Liver (tissue), 9 donors: ENCODE results near the gene SCRN2. TPM values are rescaled to one million over a fixed set of nuclear protein-coding genes. Genes with fewer than 3 reads are reported as not detected.

ENCODE experiments used
- DNase-seq: peaks from one replicate; pipeline ENCODE4 v3.0.0-alpha.2; 2017; ENCODE audit warnings: low spot score
- H3K27ac ChIP-seq, 2 donors: one replicate each; pipeline ENCODE4 v1.7.0; 2013; ENCODE audit warnings: inconsistent platforms in 2 of 2, low read length in 2 of 2, control low read depth in 1 of 2, low read depth in 1 of 2, mild to moderate bottlenecking in 1 of 2
- H3K27me3 ChIP-seq, 4 donors: one replicate each; pipeline versions ENCODE4 v1.6.1 to v1.7.0; 2013; ENCODE audit warnings: low read length in 3 of 4, inconsistent platforms in 1 of 4, mild to moderate bottlenecking in 1 of 4, moderate library complexity in 1 of 4; ENCODE audit not compliant: control insufficient read depth in 4 of 4, insufficient read depth in 4 of 4
- H3K36me3 ChIP-seq, 4 donors: one replicate each; pipeline versions ENCODE4 v1.6.1 to v1.7.0; 2013; ENCODE audit warnings: low read length in 3 of 4, mild to moderate bottlenecking in 3 of 4, low read depth in 1 of 4, moderate library complexity in 1 of 4; ENCODE audit not compliant: control insufficient read depth in 4 of 4, insufficient read depth in 3 of 4
- H3K4me1 ChIP-seq, 4 donors: one replicate each; pipeline versions ENCODE4 v1.6.1 to v1.7.0; 2013; ENCODE audit warnings: low read length in 3 of 4, mild to moderate bottlenecking in 3 of 4, moderate library complexity in 1 of 4; ENCODE audit not compliant: control insufficient read depth in 4 of 4, insufficient read depth in 4 of 4
- H3K4me3 ChIP-seq, 3 donors: one replicate each; pipeline versions ENCODE4 v1.6.1 to v1.7.0; 2013; ENCODE audit warnings: low read length in 3 of 3, control low read depth in 1 of 3, low read depth in 1 of 3, mild to moderate bottlenecking in 1 of 3
- H3K9ac ChIP-seq, 2 donors: one replicate each; pipeline ENCODE4 v1.7.0; 2013; ENCODE audit warnings: low read length in 2 of 2, mild to moderate bottlenecking in 2 of 2, moderate library complexity in 2 of 2, control low read depth in 1 of 2, low read depth in 1 of 2
- H3K9me3 ChIP-seq, 4 donors: one replicate each; pipeline versions ENCODE4 v1.6.1 to v1.7.0; 2013; ENCODE audit warnings: low read length in 3 of 4; ENCODE audit not compliant: control insufficient read depth in 4 of 4
- ATF3 ChIP-seq: IDR thresholded peaks from 2 replicates; pipeline ENCODE4 v1.6.1; 2016; ENCODE audit warnings: antibody characterized with exemption
- CTCF ChIP-seq: fragments of 150-350 bp; IDR thresholded peaks from 2 replicates; pipeline ENCODE4 v1.5.1; 2017; ENCODE audit warnings: improper control_type of control experiment, low read depth, low read length; ENCODE audit not compliant: missing input control
- EGR1 ChIP-seq, 2 donors: IDR thresholded peaks; 2 replicates each; pipeline ENCODE4 v1.6.1; 2016 to 2018; ENCODE audit warnings: antibody characterized with exemption in 2 of 2, low read depth in 2 of 2
- FOXA1 ChIP-seq: IDR thresholded peaks from 2 replicates; pipeline ENCODE4 v1.6.1; 2016; ENCODE audit warnings: antibody characterized with exemption
- GABPA ChIP-seq, 2 donors: IDR thresholded peaks in 1 of 2; conservative IDR thresholded peaks in 1 of 2; 2 replicates each; pipeline ENCODE4 v1.6.1; 2016; ENCODE audit warnings: antibody characterized with exemption in 2 of 2, mild to moderate bottlenecking in 1 of 2, moderate library complexity in 1 of 2
- HNF4G ChIP-seq: IDR thresholded peaks from 2 replicates; pipeline ENCODE4 v1.6.1; 2016; ENCODE audit warnings: antibody characterized with exemption
- JUND ChIP-seq, 2 donors: IDR thresholded peaks; 2 replicates each; pipeline ENCODE4 v1.6.1; 2016; ENCODE audit warnings: antibody characterized with exemption in 2 of 2
- NR2F2 ChIP-seq: IDR thresholded peaks from 2 replicates; pipeline ENCODE4 v1.6.1; 2016; ENCODE audit warnings: antibody characterized with exemption
- RAD21 ChIP-seq, 2 donors: IDR thresholded peaks; 2 replicates each; pipeline ENCODE4 v1.6.1; 2016; ENCODE audit warnings: antibody characterized with exemption in 2 of 2, mild to moderate bottlenecking in 2 of 2
- RXRA ChIP-seq, 2 donors: IDR thresholded peaks; 2 replicates each; pipeline ENCODE4 v1.6.1; 2017 to 2018; ENCODE audit warnings: antibody characterized with exemption in 2 of 2, mild to moderate bottlenecking in 1 of 2
- SP1 ChIP-seq: IDR thresholded peaks from 2 replicates; pipeline ENCODE4 v1.6.1; 2018; ENCODE audit warnings: antibody characterized with exemption, mild to moderate bottlenecking
- TAF1 ChIP-seq: conservative IDR thresholded peaks from 2 replicates; pipeline ENCODE4 v1.6.1; 2016; ENCODE audit warnings: antibody characterized with exemption, mild to moderate bottlenecking
- YY1 ChIP-seq: IDR thresholded peaks from 2 replicates; pipeline ENCODE4 v1.6.1; 2016; ENCODE audit warnings: antibody characterized with exemption, mild to moderate bottlenecking
- ZBTB33 ChIP-seq: IDR thresholded peaks from 2 replicates; pipeline ENCODE4 v1.6.1; 2016; ENCODE audit warnings: antibody characterized with exemption
- whole genome bisulfite sequencing: extraction: QIAGEN DNeasy Blood & Tissue Kit; methylation state at CpG from one replicate; pipeline ENCODE4 v1.1.7; 2013; 5-methylcytosine and 5-hydroxymethylcytosine counted together
- polyA plus RNA-seq, 2 donors: library from polyadenylated mRNA; stranded (reverse) in 1 of 2; unstranded in 1 of 2; fragments of 200-250 nt in 1 of 2; fragments of >200 nt in 1 of 2; fragmentation: Nextera tagmentation in 1 of 2; extraction: Ambion mirVana in 1 of 2; gene quantifications; one replicate each; pipeline versions ENCODE4 v1.2.1 to v1.2.3, GENCODE V29; 2013 to 2015
- total RNA-seq, 2 donors: library from RNA; depleted of rRNA; stranded (reverse); fragments of >200 nt; gene quantifications; one replicate each; pipeline ENCODE4 v1.2.3, GENCODE V29; 2014
- TF ChIP-seq, protein P1 (sequence below): IDR thresholded peaks from 2 replicates; pipeline ENCODE4 v1.6.1; 2016; ENCODE audit warnings: antibody characterized with exemption, mild to moderate bottlenecking
- TF ChIP-seq, protein P2 (sequence below): IDR thresholded peaks from 2 replicates; pipeline ENCODE4 v1.6.1; 2016; ENCODE audit warnings: antibody characterized with exemption
- donor health status: healthy.
- donor health status: healthy.
- donor health status: healthy.
- donor health status: healthy.
- donor health status: healthy.

The SCRN2 gene
- total and polyA plus RNA-seq, 4 donors = 17.8 to 27.4 (median 20.3) TPM

- H3K4me3 ChIP-seq = no peak overlapping the region
Measured at GRCh38 chr17:47855737-47856136, 14.7 kb upstream of the SCRN2 start.

More at GRCh38 chr17:47855737-47856136, 14.7 kb upstream of the SCRN2 start:
- H3K36me3 ChIP-seq = no peaks in the 10 kb centered on the region
- H3K27ac ChIP-seq = no peak overlapping the region
- TF ChIP-seq, protein P1, sequence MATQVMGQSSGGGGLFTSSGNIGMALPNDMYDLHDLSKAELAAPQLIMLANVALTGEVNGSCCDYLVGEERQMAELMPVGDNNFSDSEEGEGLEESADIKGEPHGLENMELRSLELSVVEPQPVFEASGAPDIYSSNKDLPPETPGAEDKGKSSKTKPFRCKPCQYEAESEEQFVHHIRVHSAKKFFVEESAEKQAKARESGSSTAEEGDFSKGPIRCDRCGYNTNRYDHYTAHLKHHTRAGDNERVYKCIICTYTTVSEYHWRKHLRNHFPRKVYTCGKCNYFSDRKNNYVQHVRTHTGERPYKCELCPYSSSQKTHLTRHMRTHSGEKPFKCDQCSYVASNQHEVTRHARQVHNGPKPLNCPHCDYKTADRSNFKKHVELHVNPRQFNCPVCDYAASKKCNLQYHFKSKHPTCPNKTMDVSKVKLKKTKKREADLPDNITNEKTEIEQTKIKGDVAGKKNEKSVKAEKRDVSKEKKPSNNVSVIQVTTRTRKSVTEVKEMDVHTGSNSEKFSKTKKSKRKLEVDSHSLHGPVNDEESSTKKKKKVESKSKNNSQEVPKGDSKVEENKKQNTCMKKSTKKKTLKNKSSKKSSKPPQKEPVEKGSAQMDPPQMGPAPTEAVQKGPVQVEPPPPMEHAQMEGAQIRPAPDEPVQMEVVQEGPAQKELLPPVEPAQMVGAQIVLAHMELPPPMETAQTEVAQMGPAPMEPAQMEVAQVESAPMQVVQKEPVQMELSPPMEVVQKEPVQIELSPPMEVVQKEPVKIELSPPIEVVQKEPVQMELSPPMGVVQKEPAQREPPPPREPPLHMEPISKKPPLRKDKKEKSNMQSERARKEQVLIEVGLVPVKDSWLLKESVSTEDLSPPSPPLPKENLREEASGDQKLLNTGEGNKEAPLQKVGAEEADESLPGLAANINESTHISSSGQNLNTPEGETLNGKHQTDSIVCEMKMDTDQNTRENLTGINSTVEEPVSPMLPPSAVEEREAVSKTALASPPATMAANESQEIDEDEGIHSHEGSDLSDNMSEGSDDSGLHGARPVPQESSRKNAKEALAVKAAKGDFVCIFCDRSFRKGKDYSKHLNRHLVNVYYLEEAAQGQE = no peak
- TF ChIP-seq JUND (IDR thresholded peaks at IDR 0.05) = no peak
- TF ChIP-seq RXRA (IDR thresholded peaks at IDR 0.05) = no peak
- TF ChIP-seq, protein P2, sequence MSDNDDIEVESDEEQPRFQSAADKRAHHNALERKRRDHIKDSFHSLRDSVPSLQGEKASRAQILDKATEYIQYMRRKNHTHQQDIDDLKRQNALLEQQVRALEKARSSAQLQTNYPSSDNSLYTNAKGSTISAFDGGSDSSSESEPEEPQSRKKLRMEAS = no peak
- TF ChIP-seq HNF4G = no peak
- TF ChIP-seq TAF1 = no peak
- TF ChIP-seq ATF3 = no peak
- TF ChIP-seq FOXA1 = no peak
- no peak for TF ChIP-seq RAD21 (IDR thresholded peaks at IDR 0.05)
- TF ChIP-seq YY1 = no peak
- TF ChIP-seq ZBTB33 = no peak
- no peak for TF ChIP-seq NR2F2
- no peak for TF ChIP-seq SP1
- no peak for TF ChIP-seq CTCF
- no peak for TF ChIP-seq GABPA (IDR thresholded peaks at IDR 0.05 in 1 of 2, conservative IDR thresholded peaks at IDR 0.05 in 1 of 2)
- TF ChIP-seq EGR1 (IDR thresholded peaks at IDR 0.05; ENCODE audit: low read depth in 2 of 2) = no peak
- no peaks in the 10 kb centered on the region for H3K9me3 ChIP-seq
- no peak overlapping the region for H3K9ac ChIP-seq
- 57% methylated on average over 3 of the region's 3 CpGs for WGBS
- peaks cover 3 to 5% (median 4%) of the 10 kb centered on the region in 4 donors for H3K4me1 ChIP-seq
- peaks cover 0 to 11% (median 8%) of the 10 kb centered on the region in 4 donors for H3K27me3 ChIP-seq
- DNase-seq = no peak
